ENCODE data around the gene PLCH1. TPM values are rescaled to one million over a fixed set of nuclear protein-coding genes. Genes with fewer than 3 reads are reported as not detected.
"Not testable (repeated sequence)": the region's sequence is repeated elsewhere in the genome, so short reads cannot be mapped to it uniquely, and the experiment has no call there.

PLCH1 gene
- total and polyA plus RNA-seq, 2 donors (not counting 1 experiment from before 2014, with no cell fraction given), result under 0.01 to 0.03 TPM

GRCh38 chr3:155404486-155404885 is 340.4 kb downstream of the PLCH1 start:
- H3K79me2 ChIP-seq (ENCODE audit: control insufficient read depth, insufficient read depth, low read length), result no peaks in the 10 kb centered on the region
- no peaks in the 10 kb centered on the region for H4K20me1 ChIP-seq (ENCODE audit: control insufficient read depth, extremely low read depth, insufficient read depth, low read length)
- peaks cover 4% of the 10 kb centered on the region for H3K4me1 ChIP-seq (ENCODE audit: control insufficient read depth, extremely low read depth, insufficient read depth, low read length)
- no peak overlapping the region for H3K27ac ChIP-seq (ENCODE audit: insufficient read depth, low read length)
- no peak overlapping the region for H3K4me3 ChIP-seq (replicated peaks in 1 of 4; ENCODE audit: control extremely low read depth in 1 of 4, insufficient read depth in 1 of 4, low read depth in 3 of 4, low read length in 4 of 4)
- no peaks in the 10 kb centered on the region for H3K9me3 ChIP-seq (ENCODE audit: control insufficient read depth, insufficient read depth, low read depth, low read length)
- H3K4me2 ChIP-seq (ENCODE audit: extremely low read depth, insufficient read depth, low read length), result no peak overlapping the region
- no peak for DNase-seq (ENCODE audit: low read depth in 2 of 2)
- no peaks in the 10 kb centered on the region for H3K27me3 ChIP-seq (ENCODE audit: control insufficient read depth, insufficient read depth, low read length)
- no peaks in the 10 kb centered on the region for H3K36me3 ChIP-seq (ENCODE audit: control insufficient read depth, insufficient read depth, low read length)
- H2AFZ ChIP-seq (ENCODE audit: low read length), result no peak overlapping the region
- TF ChIP-seq CTCF (conservative IDR thresholded peaks at IDR 0.05 in 1 of 2, IDR thresholded peaks at IDR 0.05 in 1 of 2; ENCODE audit: low read depth in 1 of 2, low read length in 2 of 2) (no peak), EZH2 (IDR thresholded peaks at IDR 0.05; ENCODE audit: low read length, missing control alignments) (no peak)
- H3K9ac ChIP-seq (ENCODE audit: insufficient read depth, low read length), result no peak overlapping the region

DNA sequence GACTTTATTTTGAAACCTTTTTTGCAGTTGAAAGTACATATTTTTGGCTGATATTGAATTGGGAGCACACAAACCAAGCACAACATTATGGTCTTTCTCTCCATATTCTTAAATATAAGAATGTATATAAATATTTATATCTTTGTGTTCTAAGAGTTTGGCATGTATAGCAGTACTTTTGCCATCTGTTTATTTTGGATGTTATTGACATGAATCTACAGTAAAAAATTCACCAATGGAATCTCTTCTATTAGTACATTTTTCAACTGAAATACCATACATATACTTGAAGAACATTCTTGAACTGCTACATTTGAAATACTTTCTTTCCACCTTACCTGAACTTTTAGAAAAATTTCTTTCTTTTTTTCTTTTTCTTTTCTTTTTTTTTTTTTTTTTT is 342.2 kb downstream of the PLCH1 start:
- Histone ChIP-seq H3K9ac (ENCODE audit: insufficient read depth, low read length) (no peak overlapping the region), H3K9me3 (ENCODE audit: control insufficient read depth, insufficient read depth, low read depth, low read length) (no peaks in the 10 kb centered on the region), H3K4me1 (ENCODE audit: control insufficient read depth, extremely low read depth, insufficient read depth, low read length) (peaks cover 4% of the 10 kb centered on the region), H3K4me2 (ENCODE audit: extremely low read depth, insufficient read depth, low read length) (no peak overlapping the region), H4K20me1 (ENCODE audit: control insufficient read depth, extremely low read depth, insufficient read depth, low read length) (no peaks in the 10 kb centered on the region), H2AFZ (ENCODE audit: low read length) (no peak overlapping the region), H3K36me3 (ENCODE audit: control insufficient read depth, insufficient read depth, low read length) (no peaks in the 10 kb centered on the region), H3K4me3 (replicated peaks in 1 of 4; ENCODE audit: control extremely low read depth in 1 of 4, insufficient read depth in 1 of 4, low read depth in 3 of 4, low read length in 4 of 4) (no peak overlapping the region), H3K27me3 (ENCODE audit: control insufficient read depth, insufficient read depth, low read length) (no peaks in the 10 kb centered on the region), H3K79me2 (ENCODE audit: control insufficient read depth, insufficient read depth, low read length) (no peaks in the 10 kb centered on the region), H3K27ac (ENCODE audit: insufficient read depth, low read length) (no peak overlapping the region)
- TF ChIP-seq CTCF (conservative IDR thresholded peaks at IDR 0.05 in 1 of 2, IDR thresholded peaks at IDR 0.05 in 1 of 2; ENCODE audit: low read depth in 1 of 2, low read length in 2 of 2), result no peak
- no peak for TF ChIP-seq EZH2 (IDR thresholded peaks at IDR 0.05; ENCODE audit: low read length, missing control alignments)
- no peak for DNase-seq (ENCODE audit: low read depth in 2 of 2)

GRCh38 chr3:155398046-155398445 is 346.8 kb downstream of the PLCH1 start:
- no peak for TF ChIP-seq EZH2 (IDR thresholded peaks at IDR 0.05; ENCODE audit: low read length, missing control alignments)
- no peak for TF ChIP-seq CTCF (conservative IDR thresholded peaks at IDR 0.05 in 1 of 2, IDR thresholded peaks at IDR 0.05 in 1 of 2; ENCODE audit: low read depth in 1 of 2, low read length in 2 of 2)

DNA sequence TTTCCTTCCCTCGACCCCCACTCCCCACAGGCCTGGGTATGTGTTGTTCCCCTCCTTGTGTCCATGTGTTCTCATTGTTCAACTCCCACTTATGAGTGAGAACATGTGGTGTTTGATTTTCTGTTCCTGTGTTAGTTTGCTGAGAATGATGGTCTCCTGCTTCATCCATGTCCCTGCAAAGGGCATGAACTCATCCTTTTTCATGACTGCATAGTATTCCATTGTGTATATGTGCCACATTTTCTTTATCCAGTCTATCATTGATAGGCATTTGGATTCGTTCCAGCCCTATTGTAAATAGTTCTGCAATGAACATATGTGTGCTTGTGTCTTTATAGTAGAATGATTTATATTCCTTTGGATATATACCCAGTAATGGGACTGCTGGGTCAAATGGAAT is 350.0 kb downstream of the PLCH1 start:
- H2AFZ ChIP-seq (ENCODE audit: low read length); H3K9me3 ChIP-seq (ENCODE audit: control insufficient read depth, insufficient read depth, low read depth, low read length); H3K27me3 ChIP-seq (ENCODE audit: control insufficient read depth, insufficient read depth, low read length); H3K9ac ChIP-seq (ENCODE audit: insufficient read depth, low read length); H3K4me1 ChIP-seq (ENCODE audit: control insufficient read depth, extremely low read depth, insufficient read depth, low read length); H3K4me3 ChIP-seq (replicated peaks in 1 of 4; ENCODE audit: control extremely low read depth in 1 of 4, insufficient read depth in 1 of 4, low read depth in 3 of 4, low read length in 4 of 4); H3K79me2 ChIP-seq (ENCODE audit: control insufficient read depth, insufficient read depth, low read length); H4K20me1 ChIP-seq (ENCODE audit: control insufficient read depth, extremely low read depth, insufficient read depth, low read length); H3K27ac ChIP-seq (ENCODE audit: insufficient read depth, low read length); H3K4me2 ChIP-seq (ENCODE audit: extremely low read depth, insufficient read depth, low read length); DNase-seq (ENCODE audit: low read depth in 2 of 2); H3K36me3 ChIP-seq (ENCODE audit: control insufficient read depth, insufficient read depth, low read length): not testable (repeated sequence)

More at GRCh38 chr3:155398046-155398445, 346.8 kb downstream of the PLCH1 start:
- no peaks in the 10 kb centered on the region for H4K20me1 ChIP-seq (ENCODE audit: control insufficient read depth, extremely low read depth, insufficient read depth, low read length)
- no peak overlapping the region for H3K9ac ChIP-seq (ENCODE audit: insufficient read depth, low read length)
- H3K79me2 ChIP-seq (ENCODE audit: control insufficient read depth, insufficient read depth, low read length), result no peaks in the 10 kb centered on the region
- H3K27ac ChIP-seq (ENCODE audit: insufficient read depth, low read length), result no peak overlapping the region
- no peak overlapping the region for H2AFZ ChIP-seq (ENCODE audit: low read length)
- no peaks in the 10 kb centered on the region for H3K4me1 ChIP-seq (ENCODE audit: control insufficient read depth, extremely low read depth, insufficient read depth, low read length)
- H3K4me3 ChIP-seq (replicated peaks in 1 of 4; ENCODE audit: control extremely low read depth in 1 of 4, insufficient read depth in 1 of 4, low read depth in 3 of 4, low read length in 4 of 4), result no peak overlapping the region
- no peaks in the 10 kb centered on the region for H3K36me3 ChIP-seq (ENCODE audit: control insufficient read depth, insufficient read depth, low read length)
- no peaks in the 10 kb centered on the region for H3K9me3 ChIP-seq (ENCODE audit: control insufficient read depth, insufficient read depth, low read depth, low read length)
- peak in 1 of 2 donors; percentile 21 for DNase-seq (ENCODE audit: low read depth in 2 of 2)
- no peak overlapping the region for H3K4me2 ChIP-seq (ENCODE audit: extremely low read depth, insufficient read depth, low read length)
- H3K27me3 ChIP-seq (ENCODE audit: control insufficient read depth, insufficient read depth, low read length), result no peaks in the 10 kb centered on the region
